Measurements from ENCODE around the gene TGFB1. TPM values are rescaled to one million over a fixed set of nuclear protein-coding genes. Genes with fewer than 3 reads are reported as not detected.

The TGFB1 gene
- total RNA-seq, 2 donors from 2014 or later: 7.4 to 14.7 TPM

GRCh38 chr19:41325947-41326706 lies 27.6 kb downstream of the TGFB1 start:
- intact Hi-C loops (cut with DNase I, micrococcal nuclease): no loop called here
- DNase-seq: peak in 1 of 2 donors; percentile 40
- peak; percentile 4 for ATAC-seq

GRCh38 chr19:41325640-41325946 lies 28.1 kb downstream of the TGFB1 start:
- intact Hi-C loops (cut with DNase I, micrococcal nuclease): no loop called here
- DNase-seq (no peak), ATAC-seq (no peak)

GRCh38 chr19:41324921-41325639 lies 28.6 kb downstream of the TGFB1 start:
- ATAC-seq: peak; percentile 3
- intact Hi-C loops (cut with DNase I, micrococcal nuclease): no loop called here
- DNase-seq: peak; percentile 47 to 62

- intact Hi-C loops (cut with DNase I, micrococcal nuclease): no loop called here
- no peak for DNase-seq
- ATAC-seq: no peak
Observed at GRCh38 chr19:41324231-41324702, 29.5 kb downstream of the TGFB1 start.

GRCh38 chr19:41323430-41324125 lies 30.1 kb downstream of the TGFB1 start:
- peak; percentile 38 to 72 for DNase-seq
- ATAC-seq: no peak
- intact Hi-C loops (cut with DNase I, micrococcal nuclease): no loop called here

GRCh38 chr19:41323023-41323422 lies 30.7 kb downstream of the TGFB1 start:
- DNase-seq: no peak
- ATAC-seq: no peak
- intact Hi-C loops (cut with DNase I, micrococcal nuclease): no loop called here

- DNase-seq (no peak), ATAC-seq (no peak)
- intact Hi-C loops (cut with DNase I, micrococcal nuclease): no loop called here
Observed at GRCh38 chr19:41322451-41322850, 31.3 kb downstream of the TGFB1 start.

- intact Hi-C loops (cut with DNase I, micrococcal nuclease): no loop called here
- ATAC-seq: no peak
- no peak for DNase-seq
Observed at GRCh38 chr19:41321600-41322270, 32.0 kb downstream of the TGFB1 start.

- ATAC-seq (no peak), DNase-seq (no peak)
- intact Hi-C loops (cut with DNase I, micrococcal nuclease): no loop called here
Observed at GRCh38 chr19:41321204-41321599, 32.5 kb downstream of the TGFB1 start.

GRCh38 chr19:41320568-41320967 lies 33.2 kb downstream of the TGFB1 start:
- intact Hi-C loops (cut with DNase I, micrococcal nuclease): no loop called here
- no peak for ATAC-seq

GRCh38 chr19:41320185-41320518 lies 33.6 kb downstream of the TGFB1 start:
- ATAC-seq (no peak), DNase-seq (no peak)
- intact Hi-C loops (cut with DNase I, micrococcal nuclease): no loop called here

More at GRCh38 chr19:41320568-41320967, 33.2 kb downstream of the TGFB1 start:
- no peak for DNase-seq

- no peak for ATAC-seq
- intact Hi-C loops (cut with DNase I, micrococcal nuclease): no loop called here
- no peak for DNase-seq
Observed at GRCh38 chr19:41319500-41320184, 34.1 kb downstream of the TGFB1 start.

GRCh38 chr19:41318696-41319499 lies 34.8 kb downstream of the TGFB1 start:
- intact Hi-C loops (cut with DNase I, micrococcal nuclease): no loop called here
- ATAC-seq: peak; percentile 24
- DNase-seq: no peak

GRCh38 chr19:41316306-41316920 lies 37.3 kb downstream of the TGFB1 start:
- no peak for ATAC-seq
- intact Hi-C loops (cut with DNase I, micrococcal nuclease): no loop called here
- no peak for DNase-seq

GRCh38 chr19:41311613-41312012 lies 42.1 kb downstream of the TGFB1 start:
- ATAC-seq (no peak), DNase-seq (no peak)

GRCh38 chr19:41311072-41311471 lies 42.6 kb downstream of the TGFB1 start:
- intact Hi-C loops (cut with DNase I, micrococcal nuclease): no loop called here
- no peak for ATAC-seq
- no peak for DNase-seq

More at GRCh38 chr19:41311613-41312012, 42.1 kb downstream of the TGFB1 start:
- intact Hi-C loops (cut with DNase I, micrococcal nuclease): no loop called here

GRCh38 chr19:41310033-41310831 lies 43.5 kb downstream of the TGFB1 start, which contains the start of gene CCDC97:
Gene CCDC97 (plus strand): TSS chr19:41310172. CDS start chr19:41310311, 139 bp downstream.
- intact Hi-C loops (cut with DNase I, micrococcal nuclease): no loop called here
- DNase-seq (peak; percentile 83 to 88), ATAC-seq (peak; percentile 82)

Measured in left colon (tissue), 2 donors.